HEK293 (cell line): ENCODE data around the gene MSI2.

Experiments used
- CTCF ChIA-PET: fragments of 350-600 bp; formaldehyde crosslinking; extraction: SDS; loops from one replicate; lab custom pipeline; 2021; ENCODE audit warnings: antibody characterized with exemption; lab: Yijun Ruan, JAX
- POLR2A ChIA-PET: fragments of 300-600 bp; formaldehyde crosslinking; extraction: SDS; loops from one replicate; lab custom pipeline; 2020; ENCODE audit warnings: antibody characterized with exemption, inconsistent platforms; lab: Yijun Ruan, JAX
- H3K27ac ChIP-seq: fragments of 200-500 bp; sonication (Bioruptor generic); 2 replicates; pipeline ENCODE4 v1.5.1; 2014; ENCODE audit warnings: low read depth, low read length, control low read depth, inconsistent platforms; ENCODE audit errors: extremely low read depth
- H3K36me3 ChIP-seq, 2 experiments: fragments of 200-500 bp in 1 of 2; sonication (Bioruptor generic) in 1 of 2; 1 replicate in 1 of 2; 2 replicates in 1 of 2; pipeline ENCODE4 v1.5.1; 2014 to 2017; ENCODE audit warnings: inconsistent platforms in 2 of 2, low read length in 2 of 2; ENCODE audit not compliant: control insufficient read depth in 2 of 2, insufficient read depth in 1 of 2
- H3K4me1 ChIP-seq: fragments of 200-500 bp; sonication (Bioruptor generic); 2 replicates; pipeline ENCODE4 v1.5.1; 2014; ENCODE audit warnings: mild to moderate bottlenecking, low read length, inconsistent platforms; ENCODE audit not compliant: control insufficient read depth, insufficient read depth
- H3K4me3 ChIP-seq: 2 replicates; pipeline ENCODE4 v1.5.1; 2011; ENCODE audit warnings: low read depth, mild to moderate bottlenecking, control low read depth, low read length, moderate library complexity
- H3K9me3 ChIP-seq: fragments of 200-500 bp; sonication (Bioruptor generic); 2 replicates; pipeline ENCODE4 v1.5.1; 2014; ENCODE audit warnings: low read depth, low read length, inconsistent platforms; ENCODE audit not compliant: control insufficient read depth, insufficient read depth
- ATF2 ChIP-seq: fragments of 450-650 bp; formaldehyde crosslinking; IDR thresholded peaks from 2 replicates; pipeline ENCODE4 v1.5.1; 2016; ENCODE audit warnings: missing biosample characterization, missing genetic modification characterization, low read depth
- HOXC10 ChIP-seq: sonication (generic); formaldehyde crosslinking; IDR thresholded peaks from 2 replicates; pipeline ENCODE4 v1.8.1; 2023; ENCODE audit warnings: mild to moderate bottlenecking, missing genetic modification reagents
- MZF1 ChIP-seq: fragments of 450-650 bp; formaldehyde crosslinking; IDR thresholded peaks from 2 replicates; pipeline ENCODE4 v1.5.1; 2017; ENCODE audit warnings: missing biosample characterization, missing genetic modification characterization, borderline replicate concordance
- OSR2 ChIP-seq: fragments of 450-650 bp; formaldehyde crosslinking; IDR thresholded peaks from 2 replicates; pipeline ENCODE4 v1.5.1; 2016; ENCODE audit warnings: missing biosample characterization, missing genetic modification characterization
- SCRT1 ChIP-seq: fragments of 450-650 bp; formaldehyde crosslinking; IDR thresholded peaks from 2 replicates; pipeline ENCODE4 v1.5.1; 2016; ENCODE audit warnings: missing biosample characterization, missing genetic modification characterization, borderline replicate concordance
- SCRT2 ChIP-seq: fragments of 450-650 bp; formaldehyde crosslinking; IDR thresholded peaks from 2 replicates; pipeline ENCODE4 v1.5.1; 2016; ENCODE audit warnings: missing biosample characterization, missing genetic modification characterization
- ZBTB11 ChIP-seq: fragments of 450-650 bp; formaldehyde crosslinking; conservative IDR thresholded peaks from 2 replicates; pipeline ENCODE4 v1.5.1; 2016; ENCODE audit warnings: low read depth, missing biosample characterization, missing genetic modification characterization
- ZBTB20 ChIP-seq: fragments of 450-650 bp; formaldehyde crosslinking; IDR thresholded peaks from 2 replicates; pipeline ENCODE4 v1.5.1; 2016; ENCODE audit warnings: missing biosample characterization, missing genetic modification characterization
- ZBTB48 ChIP-seq: fragments of 450-650 bp; formaldehyde crosslinking; IDR thresholded peaks from 2 replicates; pipeline ENCODE4 v1.5.1; 2016; ENCODE audit warnings: missing biosample characterization, missing genetic modification characterization
- ZBTB6 ChIP-seq: fragments of 450-650 bp; formaldehyde crosslinking; IDR thresholded peaks from 2 replicates; pipeline ENCODE4 v1.5.1; 2017; ENCODE audit warnings: missing biosample characterization, missing genetic modification characterization
- ZFHX2 ChIP-seq: fragments of 450-650 bp; formaldehyde crosslinking; conservative IDR thresholded peaks from 2 replicates; pipeline ENCODE4 v1.5.1; 2016; ENCODE audit warnings: missing biosample characterization, missing genetic modification characterization
- ZIC2 ChIP-seq: fragments of 450-650 bp; formaldehyde crosslinking; IDR thresholded peaks from 2 replicates; pipeline ENCODE4 v1.5.1; 2016; ENCODE audit warnings: missing biosample characterization, missing genetic modification characterization
- ZNF121 ChIP-seq: fragments of 450-650 bp; formaldehyde crosslinking; IDR thresholded peaks from 2 replicates; pipeline ENCODE4 v1.5.1; 2016; ENCODE audit warnings: missing biosample characterization, missing genetic modification characterization
- ZNF132 ChIP-seq: fragments of 450-650 bp; formaldehyde crosslinking; IDR thresholded peaks from 2 replicates; pipeline ENCODE4 v1.5.1; 2017; ENCODE audit warnings: missing biosample characterization, missing genetic modification characterization, borderline replicate concordance
- ZNF248 ChIP-seq: fragments of 450-650 bp; formaldehyde crosslinking; IDR thresholded peaks from 2 replicates; pipeline ENCODE4 v1.5.1; 2017; ENCODE audit warnings: missing biosample characterization, missing genetic modification characterization
- ZNF48 ChIP-seq: fragments of 450-650 bp; formaldehyde crosslinking; IDR thresholded peaks from 2 replicates; pipeline ENCODE4 v1.5.1; 2016; ENCODE audit warnings: missing biosample characterization, missing genetic modification characterization
- ZNF510 ChIP-seq: fragments of 450-650 bp; formaldehyde crosslinking; IDR thresholded peaks from 2 replicates; pipeline ENCODE4 v1.5.1; 2018; ENCODE audit warnings: mild to moderate bottlenecking, missing genetic modification characterization, missing biosample characterization; ENCODE audit not compliant: insufficient replicate concordance
- ZNF776 ChIP-seq: fragments of 450-650 bp; formaldehyde crosslinking; IDR thresholded peaks from 2 replicates; pipeline ENCODE4 v1.5.0; 2017; ENCODE audit warnings: missing biosample characterization, missing genetic modification characterization, borderline replicate concordance
- TF ChIP-seq, protein P1 (sequence below): fragments of 450-650 bp; formaldehyde crosslinking; IDR thresholded peaks from 2 replicates; pipeline ENCODE4 v1.5.1; 2017; ENCODE audit warnings: missing biosample characterization, missing genetic modification characterization
- TF ChIP-seq, protein P2 (sequence below): sonication (generic); formaldehyde crosslinking; IDR thresholded peaks from 2 replicates; pipeline ENCODE4 v1.8.1; 2022; ENCODE audit warnings: mild to moderate bottlenecking, moderate library complexity, missing genetic modification reagents

Gene MSI2

DNA sequence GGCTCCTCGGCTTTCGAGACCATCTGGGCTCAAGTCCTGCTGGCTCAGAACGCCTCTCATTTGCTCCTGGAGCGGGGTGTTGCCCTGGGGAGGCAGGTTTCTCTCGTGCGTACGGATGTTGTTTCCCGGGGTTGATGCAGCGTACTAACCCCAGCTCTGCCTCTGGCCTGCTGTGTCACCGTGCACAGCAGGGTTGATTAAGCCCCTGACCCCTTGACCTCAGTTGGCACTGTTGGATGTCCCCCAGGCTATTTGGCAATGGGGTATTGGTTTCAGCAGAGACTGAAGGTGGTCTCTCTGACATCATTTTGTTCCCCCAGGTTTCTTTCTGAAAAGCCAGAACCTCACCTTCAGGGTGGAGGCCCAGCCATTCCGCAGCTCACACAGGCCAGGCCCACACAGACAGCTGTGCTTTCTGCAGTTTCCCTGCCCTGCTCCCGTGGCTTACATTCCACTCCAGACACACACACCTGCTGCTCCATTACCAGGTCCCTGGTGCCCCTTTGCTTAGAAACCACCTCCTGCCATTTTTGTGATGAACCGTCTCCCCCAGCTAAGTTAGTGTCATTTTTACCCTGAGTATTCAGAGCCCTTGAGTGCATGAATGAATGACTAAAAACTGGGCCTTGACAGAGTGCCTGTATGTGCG lies 255.3 kb downstream of the MSI2 start:
- TF ChIP-seq ZFHX2 (tag by site-specific recombination): no peak
- TF ChIP-seq MZF1: no peak
- no peak for TF ChIP-seq ZBTB48
- TF ChIP-seq ZNF248: no peak
- TF ChIP-seq, protein P1, sequence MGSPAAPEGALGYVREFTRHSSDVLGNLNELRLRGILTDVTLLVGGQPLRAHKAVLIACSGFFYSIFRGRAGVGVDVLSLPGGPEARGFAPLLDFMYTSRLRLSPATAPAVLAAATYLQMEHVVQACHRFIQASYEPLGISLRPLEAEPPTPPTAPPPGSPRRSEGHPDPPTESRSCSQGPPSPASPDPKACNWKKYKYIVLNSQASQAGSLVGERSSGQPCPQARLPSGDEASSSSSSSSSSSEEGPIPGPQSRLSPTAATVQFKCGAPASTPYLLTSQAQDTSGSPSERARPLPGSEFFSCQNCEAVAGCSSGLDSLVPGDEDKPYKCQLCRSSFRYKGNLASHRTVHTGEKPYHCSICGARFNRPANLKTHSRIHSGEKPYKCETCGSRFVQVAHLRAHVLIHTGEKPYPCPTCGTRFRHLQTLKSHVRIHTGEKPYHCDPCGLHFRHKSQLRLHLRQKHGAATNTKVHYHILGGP: no peak
- peak; percentile 53 for TF ChIP-seq ZIC2
- TF ChIP-seq, all 188 proteins: peak for 1
- Histone ChIP-seq H3K9me3 (no peaks in the 10 kb centered on the region), H3K4me3 (no peak overlapping the region), H3K36me3 (no peaks in the 10 kb centered on the region; a peak in 1 of 3 replicates), H3K4me1 (peaks cover 6% of the 10 kb centered on the region), H3K27ac (no peak overlapping the region)
- CTCF ChIA-PET: interaction anchor here (1.0 kb wide), 1 partner anchor 12 kb away, joined by 3 read pairs; no protein-coding TSS in a partner anchor
- POLR2A ChIA-PET: interaction anchor here (0.5 kb wide), 1 partner anchor 225 kb away, joined by 4 read pairs; no protein-coding TSS in a partner anchor

DNA sequence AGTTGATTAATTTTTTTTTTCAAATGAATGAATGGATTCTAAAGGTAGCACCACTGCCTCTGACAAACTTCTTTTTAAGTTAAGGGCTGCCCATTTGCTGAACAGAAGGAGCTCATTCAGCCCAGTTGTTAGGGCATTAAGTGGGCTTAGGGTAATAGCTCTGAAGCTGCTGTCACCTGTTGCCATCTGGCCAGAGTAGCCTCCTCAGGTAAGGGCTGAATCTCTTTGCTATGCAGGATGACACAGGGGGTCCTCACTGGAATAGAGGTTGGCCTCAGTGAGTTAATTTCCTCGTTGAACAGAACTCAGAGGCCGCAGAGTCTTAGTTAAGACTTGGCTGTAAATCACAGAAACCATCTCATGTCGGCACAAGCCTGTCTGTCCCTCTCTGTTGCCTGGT lies 255.9 kb downstream of the MSI2 start:
- POLR2A ChIA-PET: no interaction called here
- Histone ChIP-seq H3K27ac (no peak overlapping the region), H3K36me3 (no peaks in the 10 kb centered on the region; a peak in 1 of 3 replicates), H3K4me3 (no peak overlapping the region), H3K9me3 (no peaks in the 10 kb centered on the region), H3K4me1 (peaks cover 4% of the 10 kb centered on the region; the same call in 1 of the 2 replicates)
- CTCF ChIA-PET: interaction anchor here (0.6 to 1.1 kb wide), 3 partner anchors 12 to 322 kb away, joined by 3 read pairs; no protein-coding TSS in a partner anchor
- TF ChIP-seq ZNF48 (tag by site-specific recombination) (no peak), SCRT2 (peak; percentile 72), ZNF510 (tag by site-specific recombination) (no peak), HOXC10 (CRISPR knock-in tag) (no peak), ZNF132 (tag by site-specific recombination) (no peak), SCRT1 (tag by site-specific recombination) (no peak), ZNF776 (no peak), ZBTB6 (no peak)

DNA sequence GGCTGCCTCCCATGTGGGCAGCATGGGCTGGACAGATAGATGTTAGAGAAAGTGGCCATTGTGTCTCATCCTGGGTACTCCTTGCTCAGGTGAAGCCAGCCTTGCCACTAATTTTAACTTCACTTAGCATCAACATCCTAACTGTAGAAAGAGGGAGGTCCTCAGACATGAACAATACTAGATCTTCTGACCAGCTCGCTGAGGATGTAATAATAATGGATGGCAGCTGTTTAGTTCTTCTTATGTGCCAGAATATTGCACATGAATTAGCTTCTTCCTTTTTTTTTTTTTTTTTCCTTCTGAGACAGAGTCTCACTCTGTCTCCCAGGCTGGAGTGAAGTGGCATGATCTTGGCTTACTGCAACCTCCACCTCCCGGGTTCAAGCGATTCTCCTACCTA lies 256.4 kb downstream of the MSI2 start:
- no peak overlapping the region for H3K4me3 ChIP-seq
- no peaks in the 10 kb centered on the region for H3K9me3 ChIP-seq
- H3K27ac ChIP-seq: no peak overlapping the region
- POLR2A ChIA-PET: interaction anchor here (0.6 kb wide), 1 partner anchor 219 kb away, joined by 3 read pairs; no protein-coding TSS in a partner anchor
- H3K4me1 ChIP-seq: peaks cover 4% of the 10 kb centered on the region; the same call in 1 of the 2 replicates
- CTCF ChIA-PET: interaction anchor here (0.5 to 1.1 kb wide), 5 partner anchors 13 to 321 kb away, joined by 3 to 4 read pairs (median 3); no protein-coding TSS in a partner anchor
- no peaks in the 10 kb centered on the region; a peak in 1 of 3 replicates for H3K36me3 ChIP-seq
- TF ChIP-seq, protein P2, sequence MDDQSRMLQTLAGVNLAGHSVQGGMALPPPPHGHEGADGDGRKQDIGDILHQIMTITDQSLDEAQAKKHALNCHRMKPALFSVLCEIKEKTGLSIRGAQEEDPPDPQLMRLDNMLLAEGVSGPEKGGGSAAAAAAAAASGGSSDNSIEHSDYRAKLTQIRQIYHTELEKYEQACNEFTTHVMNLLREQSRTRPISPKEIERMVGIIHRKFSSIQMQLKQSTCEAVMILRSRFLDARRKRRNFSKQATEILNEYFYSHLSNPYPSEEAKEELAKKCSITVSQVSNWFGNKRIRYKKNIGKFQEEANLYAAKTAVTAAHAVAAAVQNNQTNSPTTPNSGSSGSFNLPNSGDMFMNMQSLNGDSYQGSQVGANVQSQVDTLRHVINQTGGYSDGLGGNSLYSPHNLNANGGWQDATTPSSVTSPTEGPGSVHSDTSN (CRISPR knock-in tag): no peak
- no peak for TF ChIP-seq ZBTB11 (tag by site-specific recombination)
- no peak for TF ChIP-seq ZNF121 (tag by site-specific recombination)
- TF ChIP-seq ATF2: no peak
- no peak for TF ChIP-seq OSR2
- TF ChIP-seq ZBTB20 (tag by site-specific recombination): no peak
